Muscle of leg (tissue), 11 donors: ENCODE measurements around the gene SPAG17. TPM values are rescaled to one million over a fixed set of nuclear protein-coding genes. Genes with fewer than 3 reads are reported as not detected.

Experiments
- DNase-seq: peaks from one replicate; pipeline ENCODE4 v3.0.0; 2013
- H3K27ac ChIP-seq: one replicate; pipeline ENCODE4 v1.5.1; 2013; ENCODE audit warnings: mild to moderate bottlenecking, low read length, control low read depth
- H3K27me3 ChIP-seq: one replicate; pipeline ENCODE4 v1.6.1; 2013; ENCODE audit warnings: low read length; ENCODE audit not compliant: control insufficient read depth, insufficient read depth
- H3K36me3 ChIP-seq: one replicate; pipeline ENCODE4 v1.6.1; 2013; ENCODE audit warnings: low read length; ENCODE audit not compliant: control insufficient read depth, insufficient read depth
- H3K4me1 ChIP-seq: one replicate; pipeline ENCODE4 v1.6.1; 2013; ENCODE audit warnings: low read length; ENCODE audit not compliant: control insufficient read depth, insufficient read depth
- H3K4me3 ChIP-seq: one replicate; pipeline ENCODE4 v1.5.1; 2013; ENCODE audit warnings: low read length, control low read depth
- H3K9me3 ChIP-seq: replicated peaks from 2 replicates; pipeline ENCODE4 v1.6.1; 2013; ENCODE audit warnings: low read depth, low read length; ENCODE audit not compliant: control insufficient read depth
- WGBS: methylation state at CpG from one replicate; pipeline ENCODE4 v1.1.5; 2013; ENCODE audit warnings: missing lambda C conversion rate; ENCODE audit not compliant: insufficient coverage; 5-methylcytosine and 5-hydroxymethylcytosine counted together
- polyA plus RNA-seq, 8 donors: library from polyadenylated mRNA; unstranded; fragments of 120-200 nt; gene quantifications; one replicate each; pipeline versions ENCODE4 v1.2.1 to v1.2.3, GENCODE V29; 2013; ENCODE audit warnings: inconsistent platforms in 1 of 8, low replicate concordance in 1 of 8; ENCODE audit not compliant: insufficient read length in 8 of 8, insufficient read depth in 1 of 8
- total RNA-seq: library from RNA; stranded (reverse); fragments of 120-200 nt; gene quantifications from one replicate; pipeline ENCODE4 v1.2.4, GENCODE V29; 2013

SPAG17 gene
- total and polyA plus RNA-seq, 9 donors = 0.76 to 4.4 (median 1.6) TPM

DNA sequence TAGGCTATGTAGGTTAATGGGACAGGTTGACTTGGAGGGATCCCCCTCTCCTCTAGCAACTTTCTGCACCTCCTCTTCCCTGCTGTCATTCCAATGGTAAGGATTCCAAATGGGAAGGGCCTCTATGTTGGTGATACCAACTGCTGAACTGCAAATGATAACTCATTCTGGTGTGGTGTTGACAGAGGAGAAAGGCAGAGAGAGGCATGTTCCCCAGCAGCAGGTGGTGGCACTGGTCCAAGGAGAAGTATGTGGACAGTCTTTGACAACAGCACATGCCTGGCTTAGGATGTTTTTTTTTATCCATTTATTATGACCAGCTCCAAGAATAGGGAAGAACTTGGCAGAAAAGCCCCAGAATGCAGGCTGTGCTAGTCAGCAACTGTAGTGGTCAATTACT, 19.6 kb upstream of the SPAG17 start:
- H3K36me3 ChIP-seq = no peaks in the 10 kb centered on the region
- H3K4me3 ChIP-seq = no peak overlapping the region
- H3K9me3 ChIP-seq = no peaks in the 10 kb centered on the region
- no peaks in the 10 kb centered on the region for H3K27me3 ChIP-seq
- H3K4me1 ChIP-seq = peaks cover 7% of the 10 kb centered on the region
- DNase-seq = peak; percentile 88
- H3K27ac ChIP-seq = peak overlapping the region; percentile 72

GRCh38 chr1:118204105-118204504, 19.1 kb upstream of the SPAG17 start:
- H3K27me3 ChIP-seq = no peaks in the 10 kb centered on the region
- no peak for DNase-seq
- WGBS = no CpG with 5 or more reads among the region's 3 CpGs
- H3K4me1 ChIP-seq = peaks cover 7% of the 10 kb centered on the region
- no peak overlapping the region for H3K4me3 ChIP-seq
- no peaks in the 10 kb centered on the region for H3K9me3 ChIP-seq
- no peak overlapping the region for H3K27ac ChIP-seq
- H3K36me3 ChIP-seq = no peaks in the 10 kb centered on the region

DNA sequence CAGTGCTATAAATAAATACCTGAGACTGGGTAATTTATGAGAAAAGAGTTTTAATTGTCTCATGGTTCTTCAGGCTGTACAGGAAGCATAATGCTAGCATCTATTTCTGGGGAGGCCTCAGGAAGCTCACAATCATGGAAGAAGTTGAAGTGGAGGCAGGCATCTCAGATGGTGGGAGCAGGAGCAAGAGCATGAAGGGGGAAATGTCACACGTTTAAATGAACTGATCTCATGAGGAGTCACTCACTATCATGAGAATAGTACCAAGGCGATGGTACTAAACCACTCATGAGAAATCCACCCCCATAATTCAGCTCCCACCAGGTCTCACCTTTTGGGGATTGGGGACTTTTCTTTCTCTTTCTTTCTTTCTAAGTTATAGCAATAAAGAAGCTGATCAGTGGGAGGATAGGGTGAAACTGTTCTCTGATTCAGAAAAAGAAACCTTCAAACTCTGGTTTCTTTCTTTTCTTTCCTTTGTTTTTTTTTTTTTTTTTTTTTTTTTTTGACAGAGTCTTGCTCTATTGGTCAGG, 17.1 kb upstream of the SPAG17 start:
- H3K4me1 ChIP-seq = peaks cover 2% of the 10 kb centered on the region
- no peaks in the 10 kb centered on the region for H3K9me3 ChIP-seq
- no peak overlapping the region for H3K27ac ChIP-seq
- H3K27me3 ChIP-seq = no peaks in the 10 kb centered on the region
- no peaks in the 10 kb centered on the region for H3K36me3 ChIP-seq
- H3K4me3 ChIP-seq = no peak overlapping the region
- DNase-seq = no peak
- no CpG with 5 or more reads among the region's 2 CpGs for WGBS

GRCh38 chr1:118201524-118201923, 16.5 kb upstream of the SPAG17 start:
- WGBS = 85% methylated on average over 2 of the region's 3 CpGs
- no peaks in the 10 kb centered on the region for H3K36me3 ChIP-seq
- peaks cover 2% of the 10 kb centered on the region for H3K4me1 ChIP-seq
- no peak overlapping the region for H3K27ac ChIP-seq
- no peak overlapping the region for H3K4me3 ChIP-seq
- DNase-seq = no peak
- no peaks in the 10 kb centered on the region for H3K9me3 ChIP-seq
- H3K27me3 ChIP-seq = no peaks in the 10 kb centered on the region

- no peak overlapping the region for H3K4me3 ChIP-seq
- no peaks in the 10 kb centered on the region for H3K36me3 ChIP-seq
- no peak for DNase-seq
- H3K4me1 ChIP-seq = peaks cover 2% of the 10 kb centered on the region
- no CpG with 5 or more reads among the region's 1 CpG for WGBS
- no peak overlapping the region for H3K27ac ChIP-seq
- H3K27me3 ChIP-seq = no peaks in the 10 kb centered on the region
- H3K9me3 ChIP-seq = no peaks in the 10 kb centered on the region
Observed at GRCh38 chr1:118200836-118201235, 15.8 kb upstream of the SPAG17 start.

- no peak overlapping the region for H3K27ac ChIP-seq
- DNase-seq = no peak
Observed at GRCh38 chr1:118190561-118190960, 5.5 kb upstream of the SPAG17 start.

GRCh38 chr1:118189564-118189963, 4.5 kb upstream of the SPAG17 start:
- H3K9me3 ChIP-seq = peaks cover 3% of the 10 kb centered on the region
- H3K36me3 ChIP-seq = no peaks in the 10 kb centered on the region
- H3K4me3 ChIP-seq = no peak overlapping the region
- H3K27me3 ChIP-seq = no peaks in the 10 kb centered on the region
- peaks cover 10% of the 10 kb centered on the region for H3K4me1 ChIP-seq
- peak; percentile 32 for DNase-seq
- WGBS = no CpG with 5 or more reads among the region's 2 CpGs
- no peak overlapping the region for H3K27ac ChIP-seq

More at GRCh38 chr1:118190561-118190960, 5.5 kb upstream of the SPAG17 start:
- Histone ChIP-seq H3K9me3 (peaks cover 3% of the 10 kb centered on the region), H3K27me3 (no peaks in the 10 kb centered on the region), H3K4me3 (no peak overlapping the region), H3K36me3 (no peaks in the 10 kb centered on the region), H3K4me1 (peaks cover under 1% of the 10 kb centered on the region)
- WGBS = no CpG with 5 or more reads among the region's 1 CpG

- no peak for DNase-seq
- H3K4me1 ChIP-seq = peaks cover 11% of the 10 kb centered on the region
- no CpG with 5 or more reads among the region's 1 CpG for WGBS
- peaks cover 3% of the 10 kb centered on the region for H3K9me3 ChIP-seq
- no peak overlapping the region for H3K4me3 ChIP-seq
- H3K27ac ChIP-seq = no peak overlapping the region
- no peaks in the 10 kb centered on the region for H3K36me3 ChIP-seq
- H3K27me3 ChIP-seq = no peaks in the 10 kb centered on the region
Observed at GRCh38 chr1:118188411-118188810, 3.4 kb upstream of the SPAG17 start.

- 94% methylated on average over 2 of the region's 4 CpGs for WGBS
- Histone ChIP-seq H3K4me1 (peaks cover 11% of the 10 kb centered on the region), H3K27me3 (no peaks in the 10 kb centered on the region), H3K9me3 (no peaks in the 10 kb centered on the region), H3K27ac (no peak overlapping the region), H3K36me3 (no peaks in the 10 kb centered on the region), H3K4me3 (no peak overlapping the region)
- DNase-seq = no peak
Observed at GRCh38 chr1:118186026-118186425, 998 bp upstream of the SPAG17 start.

GRCh38 chr1:118184739-118185083, 317 bp downstream of the SPAG17 start:
- Histone ChIP-seq H3K36me3 (no peaks in the 10 kb centered on the region), H3K9me3 (no peaks in the 10 kb centered on the region), H3K4me1 (peaks cover 11% of the 10 kb centered on the region), H3K27me3 (no peaks in the 10 kb centered on the region), H3K4me3 (peak overlapping the region; percentile 47), H3K27ac (peak overlapping the region; percentile 62)
- WGBS = 49% methylated on average over 9 of the region's 11 CpGs
- peak; percentile 23 for DNase-seq

DNA sequence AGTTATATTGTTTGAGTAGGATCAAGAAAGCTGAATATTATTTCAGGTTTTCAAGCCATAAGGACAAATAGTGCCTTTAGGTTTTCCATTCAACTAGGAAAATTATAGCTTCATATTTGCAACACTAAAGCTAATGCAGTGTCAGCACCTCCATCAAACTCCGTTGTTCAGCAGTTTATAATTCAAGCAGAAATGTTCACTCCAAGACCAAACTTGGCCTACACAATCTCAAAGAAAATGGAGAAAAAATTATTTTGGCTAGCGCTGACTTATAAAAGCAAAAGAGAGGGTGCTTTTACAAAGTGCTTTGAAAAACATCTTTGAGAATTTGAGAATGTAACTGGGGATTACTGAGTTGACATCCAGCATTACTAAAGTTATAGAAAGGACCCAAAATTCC, 1.4 kb downstream of the SPAG17 start:
- Histone ChIP-seq H3K36me3 (no peaks in the 10 kb centered on the region), H3K9me3 (no peaks in the 10 kb centered on the region), H3K4me1 (peaks cover 11% of the 10 kb centered on the region), H3K4me3 (no peak overlapping the region), H3K27me3 (no peaks in the 10 kb centered on the region), H3K27ac (peak overlapping the region; percentile 16)
- no CpG with 5 or more reads among the region's 2 CpGs for WGBS
- DNase-seq = peak; percentile 81
